ENCODE measurements around the gene PLA2G12A. TPM values are rescaled to one million over a fixed set of nuclear protein-coding genes. Genes with fewer than 3 reads are reported as not detected.
"Not testable (repeated sequence)": the region's sequence is repeated elsewhere in the genome, so short reads cannot be mapped to it uniquely, and the experiment has no call there.

Gene PLA2G12A
- total RNA-seq, 1 donor from 2014 or later = 16.4 TPM

GRCh38 chr4:109682875-109683274, 47.0 kb downstream of the PLA2G12A start:
- Mint-ChIP-seq H3K36me3 (ENCODE audit: unreplicated experiment) (no peaks in the 10 kb centered on the region), H3K27ac (ENCODE audit: unreplicated experiment) (no peak overlapping the region), H3K9me3 (ENCODE audit: unreplicated experiment) (peaks cover 2% of the 10 kb centered on the region), H3K4me3 (ENCODE audit: unreplicated experiment) (no peak overlapping the region), H3K4me1 (ENCODE audit: low read depth, unreplicated experiment) (no peaks in the 10 kb centered on the region), H3K27me3 (ENCODE audit: unreplicated experiment) (no peaks in the 10 kb centered on the region)
- TF ChIP-seq CTCF (IDR thresholded peaks at IDR 0.05; ENCODE audit: partially characterized antibody, unreplicated experiment) = no peak
- DNase-seq = no peak

GRCh38 chr4:109678925-109679324, 50.9 kb downstream of the PLA2G12A start:
- H3K27ac Mint-ChIP-seq (ENCODE audit: unreplicated experiment); H3K36me3 Mint-ChIP-seq (ENCODE audit: unreplicated experiment); H3K4me3 Mint-ChIP-seq (ENCODE audit: unreplicated experiment); H3K27me3 Mint-ChIP-seq (ENCODE audit: unreplicated experiment); DNase-seq; H3K4me1 Mint-ChIP-seq (ENCODE audit: low read depth, unreplicated experiment); H3K9me3 Mint-ChIP-seq (ENCODE audit: unreplicated experiment): not testable (repeated sequence)

- H3K9me3 Mint-ChIP-seq (ENCODE audit: unreplicated experiment); H3K4me1 Mint-ChIP-seq (ENCODE audit: low read depth, unreplicated experiment); DNase-seq; H3K27me3 Mint-ChIP-seq (ENCODE audit: unreplicated experiment); H3K27ac Mint-ChIP-seq (ENCODE audit: unreplicated experiment); H3K36me3 Mint-ChIP-seq (ENCODE audit: unreplicated experiment); H3K4me3 Mint-ChIP-seq (ENCODE audit: unreplicated experiment): not testable (repeated sequence)
Measured at GRCh38 chr4:109678472-109678871, 51.4 kb downstream of the PLA2G12A start.

GRCh38 chr4:109676886-109677285, 53.0 kb downstream of the PLA2G12A start:
- H3K4me1 Mint-ChIP-seq (ENCODE audit: low read depth, unreplicated experiment) = no peaks in the 10 kb centered on the region
- no peak for DNase-seq
- no peaks in the 10 kb centered on the region for H3K36me3 Mint-ChIP-seq (ENCODE audit: unreplicated experiment)
- no peaks in the 10 kb centered on the region for H3K27me3 Mint-ChIP-seq (ENCODE audit: unreplicated experiment)
- no peak for TF ChIP-seq CTCF (IDR thresholded peaks at IDR 0.05; ENCODE audit: partially characterized antibody, unreplicated experiment)
- H3K4me3 Mint-ChIP-seq (ENCODE audit: unreplicated experiment) = no peak overlapping the region
- H3K9me3 Mint-ChIP-seq (ENCODE audit: unreplicated experiment) = peaks cover 2% of the 10 kb centered on the region
- H3K27ac Mint-ChIP-seq (ENCODE audit: unreplicated experiment) = no peak overlapping the region

- Mint-ChIP-seq H3K27me3 (ENCODE audit: unreplicated experiment) (no peaks in the 10 kb centered on the region), H3K4me3 (ENCODE audit: unreplicated experiment) (no peak overlapping the region), H3K9me3 (ENCODE audit: unreplicated experiment) (peaks cover 2% of the 10 kb centered on the region), H3K36me3 (ENCODE audit: unreplicated experiment) (peaks cover 8% of the 10 kb centered on the region), H3K27ac (ENCODE audit: unreplicated experiment) (no peak overlapping the region), H3K4me1 (ENCODE audit: low read depth, unreplicated experiment) (no peaks in the 10 kb centered on the region)
- no peak for DNase-seq
- no peak for TF ChIP-seq CTCF (IDR thresholded peaks at IDR 0.05; ENCODE audit: partially characterized antibody, unreplicated experiment)
Measured at GRCh38 chr4:109675843-109676242, 54.0 kb downstream of the PLA2G12A start.

- no peaks in the 10 kb centered on the region for H3K27me3 Mint-ChIP-seq (ENCODE audit: unreplicated experiment)
- DNase-seq = no peak
- H3K4me1 Mint-ChIP-seq (ENCODE audit: low read depth, unreplicated experiment) = no peaks in the 10 kb centered on the region
- peaks cover 2% of the 10 kb centered on the region for H3K9me3 Mint-ChIP-seq (ENCODE audit: unreplicated experiment)
- H3K27ac Mint-ChIP-seq (ENCODE audit: unreplicated experiment) = no peak overlapping the region
- no peak for TF ChIP-seq CTCF (IDR thresholded peaks at IDR 0.05; ENCODE audit: partially characterized antibody, unreplicated experiment)
- H3K4me3 Mint-ChIP-seq (ENCODE audit: unreplicated experiment) = no peak overlapping the region
- H3K36me3 Mint-ChIP-seq (ENCODE audit: unreplicated experiment) = peaks cover 11% of the 10 kb centered on the region
Measured at GRCh38 chr4:109675181-109675580, 54.7 kb downstream of the PLA2G12A start.

Measured in glutamatergic neuron (in vitro differentiated cells).